ENCODE results near the gene MCRIP2. TPM values are rescaled to one million over a fixed set of nuclear protein-coding genes. Genes with fewer than 3 reads are reported as not detected.
"Not testable (repeated sequence)": the region's sequence is repeated elsewhere in the genome, so short reads cannot be mapped to it uniquely, and the experiment has no call there.

MCRIP2 gene
- total and polyA plus RNA-seq, 9 of the 15 experiments (the other 6 are each of a cell fraction or from before 2014, with no cell fraction given) = 0.80 to 120 (median 35.2) TPM

GRCh38 chr16:689175-689897 lies 47.7 kb downstream of the MCRIP2 start (continued):
- peak; percentile 67; the same call in 1 of the 2 replicates for TF ChIP-seq ZBTB33 (CRISPR knock-in tag; IDR thresholded peaks at IDR 0.05)
- TF ChIP-seq ZNF3 (CRISPR knock-in tag; IDR thresholded peaks at IDR 0.05) = no peak
- TF ChIP-seq, protein P1, sequence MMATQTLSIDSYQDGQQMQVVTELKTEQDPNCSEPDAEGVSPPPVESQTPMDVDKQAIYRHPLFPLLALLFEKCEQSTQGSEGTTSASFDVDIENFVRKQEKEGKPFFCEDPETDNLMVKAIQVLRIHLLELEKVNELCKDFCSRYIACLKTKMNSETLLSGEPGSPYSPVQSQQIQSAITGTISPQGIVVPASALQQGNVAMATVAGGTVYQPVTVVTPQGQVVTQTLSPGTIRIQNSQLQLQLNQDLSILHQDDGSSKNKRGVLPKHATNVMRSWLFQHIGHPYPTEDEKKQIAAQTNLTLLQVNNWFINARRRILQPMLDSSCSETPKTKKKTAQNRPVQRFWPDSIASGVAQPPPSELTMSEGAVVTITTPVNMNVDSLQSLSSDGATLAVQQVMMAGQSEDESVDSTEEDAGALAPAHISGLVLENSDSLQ (IDR thresholded peaks at IDR 0.05) = peak; percentile 44; the same call in 1 of the 2 replicates
- TF ChIP-seq POLR2G (IDR thresholded peaks at IDR 0.05; ENCODE audit: low read depth, low read length) = peak; percentile 22; the same call in 1 of the 2 replicates

DNA sequence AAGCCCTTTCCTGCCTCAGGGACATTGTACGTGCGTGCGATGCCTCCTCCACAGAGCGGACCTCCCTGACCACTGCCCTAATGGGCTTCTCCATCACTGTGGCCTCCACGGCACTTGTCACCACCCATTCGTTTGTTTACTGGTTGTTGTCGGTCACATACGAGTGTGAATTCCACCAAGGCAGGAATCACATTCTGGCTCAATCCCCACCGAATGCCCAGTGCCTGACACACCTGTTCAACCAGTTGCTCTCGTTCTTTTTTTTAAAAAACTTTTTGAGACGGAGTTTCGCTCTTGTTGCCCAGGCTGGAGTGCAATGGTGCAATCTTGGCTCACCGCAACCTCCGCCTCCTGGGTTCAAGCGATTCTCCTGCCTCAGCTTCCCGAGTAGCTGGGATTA lies 49.6 kb downstream of the MCRIP2 start:
- in situ Hi-C loops (cut with MboI) = not testable (repeated sequence)

More for the DNA sequence above, 49.6 kb downstream of the MCRIP2 start:
- POLR2A ChIA-PET = interaction anchor here (0.7 kb wide), 1 partner anchor 312 kb away, joined by 3 read pairs; no protein-coding TSS in a partner anchor
- H3K4me3 ChIP-seq; BruUV-seq (replicated peaks); H3K27ac ChIP-seq (ENCODE audit: extremely low read depth, low read depth, low read length); H4K20me1 ChIP-seq (replicated peaks; ENCODE audit: control insufficient read depth, insufficient read depth, low read length); H2AFZ ChIP-seq (ENCODE audit: low read depth, low read length); H3K4me2 ChIP-seq (ENCODE audit: insufficient read depth, low read length); DNase-seq (ENCODE audit: extremely low read depth in 1 of 4, low spot score in 3 of 4); H3K9me1 ChIP-seq (ENCODE audit: control insufficient read depth, insufficient read depth, low read length); H3K27me3 ChIP-seq (ENCODE audit: control insufficient read depth in 2 of 2, insufficient read depth in 2 of 2, low read length in 2 of 2); ATAC-seq; FAIRE-seq; intact Hi-C loops (cut with micrococcal nuclease); H3K9me3 ChIP-seq (replicated peaks; ENCODE audit: control insufficient read depth, insufficient read depth, low read depth, low read length); CTCF ChIA-PET (ENCODE audit: low intra/inter-chr PET ratio): not testable (repeated sequence)
- H3K9ac ChIP-seq (ENCODE audit: insufficient read depth in 1 of 2, low read depth in 2 of 2, low read length in 2 of 2) = peak overlapping the region in 1 of 2 experiments; percentile 42; a peak in 2 of 4 replicates
- WGBS (ENCODE audit: insufficient coverage, low coverage, missing lambda C conversion rate) = 81% methylated on average over 12 of the region's 16 CpGs
- H3K36me3 ChIP-seq (ENCODE audit: control insufficient read depth, insufficient read depth, low read length) = peaks cover 23% of the 10 kb centered on the region; the same call in 2 of the 3 replicates
- H3K79me2 ChIP-seq (ENCODE audit: control insufficient read depth, insufficient read depth, low read length) = peaks cover 17% of the 10 kb centered on the region; the same call in 2 of the 3 replicates
- H3K4me1 ChIP-seq (replicated peaks in 1 of 2; ENCODE audit: control insufficient read depth in 2 of 2, insufficient read depth in 2 of 2, low read length in 2 of 2) = peaks cover 12 to 84% of the 10 kb centered on the region in 2 experiments
